Heart right ventricle (tissue), 16 donors: ENCODE data around the gene PLCB1. TPM values are rescaled to one million over a fixed set of nuclear protein-coding genes. Genes with fewer than 3 reads are reported as not detected.
A peak's percentile ranks its signal among the peaks of the same experiment; 100 is the strongest.

Source experiments
- ATAC-seq, 8 donors: fragments of 200-7000 bp; cut with Tn5 transposase; one replicate each; pipeline ENCODE4 v1.9.1; 2020; ENCODE audit warnings: mild to moderate bottlenecking in 8 of 8, moderate library complexity in 8 of 8, moderate number of reproducible peaks in 1 of 8
- DNase-seq, 2 donors: peaks; one replicate each; pipeline ENCODE4 v3.0.0-alpha.2; 2020
- H3K27ac ChIP-seq, 10 donors: fragments of 200-600 bp; sonication (generic) in 2 of 10; one replicate each; pipeline versions ENCODE4 v1.5.0 to v1.8.0; 2020 to 2022; ENCODE audit warnings: mild to moderate bottlenecking in 3 of 10
- H3K27me3 ChIP-seq, 7 donors: fragments of 200-600 bp; one replicate each; pipeline ENCODE4 v1.8.0; 2021 to 2022; ENCODE audit warnings: mild to moderate bottlenecking in 2 of 7
- H3K36me3 ChIP-seq, 9 donors: fragments of 200-600 bp; sonication (generic) in 1 of 9; one replicate each; pipeline versions ENCODE4 v1.5.0 to v1.8.0; 2020 to 2022; ENCODE audit warnings: mild to moderate bottlenecking in 2 of 9
- H3K4me1 ChIP-seq, 9 donors: fragments of 200-600 bp; sonication (generic) in 1 of 9; one replicate each; pipeline versions ENCODE4 v1.5.0 to v1.8.0; 2020 to 2022; ENCODE audit warnings: mild to moderate bottlenecking in 4 of 9
- H3K4me3 ChIP-seq, 10 donors: fragments of 200-600 bp; sonication (generic) in 2 of 10; one replicate each; pipeline versions ENCODE4 v1.5.0 to v1.8.0; 2020 to 2022; ENCODE audit warnings: mild to moderate bottlenecking in 7 of 10, moderate library complexity in 2 of 10
- H3K9me3 ChIP-seq, 11 donors: fragments of 200-600 bp in 10 of 11; sonication (generic) in 2 of 11; one replicate each; pipeline versions ENCODE4 v1.5.0 to v1.8.0; 2013 to 2022; ENCODE audit warnings: mild to moderate bottlenecking in 2 of 11, control low read depth in 1 of 11, moderate library complexity in 1 of 11
- CTCF ChIP-seq, 9 donors: fragments of 200-600 bp; sonication (generic) in 2 of 9; IDR thresholded peaks; one replicate each; pipeline versions ENCODE4 v1.5.0 to v1.8.0; 2021 to 2022; ENCODE audit warnings: antibody characterized with exemption in 9 of 9, mild to moderate bottlenecking in 5 of 9, moderate library complexity in 1 of 9
- WGBS, 2 donors: extraction: QIAGEN DNeasy Blood & Tissue Kit; methylation state at CpG; one replicate each; pipeline ENCODE4 v1.1.7; 2013; ENCODE audit warnings: inconsistent platforms in 1 of 2; 5-methylcytosine and 5-hydroxymethylcytosine counted together
- intact Hi-C, 10 donors: fragments of 100-400 bp; cut with DNase I; formaldehyde crosslinking; loops; one replicate each; pipeline versions ENCODE4 v1.11.1 to v1.14.2; 2022
- polyA plus RNA-seq, 2 donors: library from polyadenylated mRNA; stranded (reverse); fragments of 200-250 nt; gene quantifications; one replicate each; pipeline ENCODE4 v1.2.3, GENCODE V29; 2013
- total RNA-seq, 10 donors: library from RNA; stranded (reverse); fragmentation: NEBNext Ultra II Directional in 3 of 10; extraction: Animal tissue kit (Norgen Biotek cat#: 25700) in 3 of 10; gene quantifications; one replicate each; pipeline versions ENCODE4 v1.2.1 to v1.2.4, GENCODE V29; 2021 to 2023
- donor health status: Arrhythmogenic right ventricular cardiomyopathy.
- donor health status: ischemic (EF 13 %, LVEDD 7.1; RV severe dilation, severe dysfunction).
- donor health status: healthy with polysubstance abuse.
- donor health status: DM: no; HTN: yes; CAD: no.
- donor health status: DM: no; HTN: no; CAD: no.
- donor health status: ischemic (EF 25% LVEDD 6.9; RV normal size, moderate dysfunction).
- donor health status: ischemic (EF 25% LVEDD 5.7; RV mildly dilated, moderate dysfunction).
- donor health status: healthy.
- donor health status: DM: yes; HTN: yes; CAD: no.
- donor health status: Ischemic cardiomyopathy.
- donor health status: ischemic (EF 35%, LVEDD 5.7; RV mildly dilated, moderate dysfunction).
- donor health status: nonischemic (EF 11% LVEDD 7.7; RV severe dilation, severe dysfunction).
- donor health status: DM: yes; HTN: yes; CAD: no.
- donor health status: PGD.
- donor health status: ischemic (EF 29% LVEDD 5.4; RV normal size, mild dysfunction).
- donor health status: nonischemic (EF 23%, LVEDD 6.1; RV moderate dilation, normal function).

The PLCB1 gene
- total and polyA plus RNA-seq, 12 donors = 2.2 to 12.7 (median 7.1) TPM

- no peaks in the 10 kb centered on the region for H3K27me3 ChIP-seq
- no peak overlapping the region for H3K4me3 ChIP-seq
- DNase-seq (no peak), ATAC-seq (no peak)
- TF ChIP-seq CTCF (IDR thresholded peaks at IDR 0.05) = peak in 1 of 9 donors; percentile 12
- intact Hi-C loops = no loop called here
- no peaks in the 10 kb centered on the region for H3K9me3 ChIP-seq
- no peak overlapping the region for H3K27ac ChIP-seq
- peaks cover 0 to 3% (median 0%) of the 10 kb centered on the region in 9 donors for H3K36me3 ChIP-seq
- 0 to 100% methylated on average over 1 of the region's 1 CpG for WGBS, 2 donors
- peaks cover 0 to 34% (median 15%) of the 10 kb centered on the region in 9 donors for H3K4me1 ChIP-seq
These were observed 668.0 kb downstream of the PLCB1 start for GRCh38 chr20:8800089-8800488.

- H3K4me1 ChIP-seq = peaks cover 0 to 18% (median 11%) of the 10 kb centered on the region in 9 donors
- intact Hi-C loops = no loop called here
- TF ChIP-seq CTCF (IDR thresholded peaks at IDR 0.05) = no peak
- no peak for ATAC-seq
- no peak overlapping the region for H3K4me3 ChIP-seq
- no peaks in the 10 kb centered on the region for H3K27me3 ChIP-seq
- H3K9me3 ChIP-seq = no peaks in the 10 kb centered on the region
- peaks cover 0 to 3% (median 0%) of the 10 kb centered on the region in 9 donors for H3K36me3 ChIP-seq
- 90 to 91% methylated on average over 3 of the region's 3 CpGs for WGBS, 2 donors
- no peak for DNase-seq
- no peak overlapping the region for H3K27ac ChIP-seq
These were observed 669.6 kb downstream of the PLCB1 start for GRCh38 chr20:8801686-8802085.

GRCh38 chr20:8803065-8803464 is 671.0 kb downstream of the PLCB1 start:
- TF ChIP-seq CTCF (IDR thresholded peaks at IDR 0.05) = no peak
- intact Hi-C loops = no loop called here
- H3K4me1 ChIP-seq = peaks cover 0 to 22% (median 12%) of the 10 kb centered on the region in 9 donors
- H3K36me3 ChIP-seq = peaks cover 0 to 3% (median 0%) of the 10 kb centered on the region in 9 donors
- WGBS, 2 donors = 13 to 28% methylated on average over 2 of the region's 2 CpGs
- DNase-seq (peak in 1 of 2 donors; percentile 16), ATAC-seq (peak in 6 of 8 donors; percentile 37 to 70 (median 56))
- no peaks in the 10 kb centered on the region for H3K9me3 ChIP-seq
- H3K27ac ChIP-seq = peak overlapping the region in 1 of 10 donors; percentile 37
- H3K27me3 ChIP-seq = no peaks in the 10 kb centered on the region
- no peak overlapping the region for H3K4me3 ChIP-seq

- 94 to 95% methylated on average over 6 of the region's 6 CpGs for WGBS, 2 donors
- Histone ChIP-seq H3K27me3 (no peaks in the 10 kb centered on the region), H3K9me3 (no peaks in the 10 kb centered on the region), H3K36me3 (peaks cover 0 to 3% (median 0%) of the 10 kb centered on the region in 9 donors), H3K4me1 (peaks cover 0 to 26% (median 13%) of the 10 kb centered on the region in 9 donors), H3K4me3 (no peak overlapping the region), H3K27ac (no peak overlapping the region)
- intact Hi-C loops = no loop called here
- no peak for TF ChIP-seq CTCF (IDR thresholded peaks at IDR 0.05)
- DNase-seq (no peak), ATAC-seq (no peak)
These were observed 671.9 kb downstream of the PLCB1 start for GRCh38 chr20:8803941-8804340.
